Activated T-cell treated with anti-CD3 and anti-CD28 coated beads, Interleukin-2, amount 50 U/mL, for 72 hours (primary cell): ENCODE measurements around the gene FAM162A. TPM values are rescaled to one million over a fixed set of nuclear protein-coding genes. Genes with fewer than 3 reads are reported as not detected.
A peak's percentile ranks its signal among the peaks of the same experiment; 100 is the strongest.
"Not testable (repeated sequence)": the region's sequence is repeated elsewhere in the genome, so short reads cannot be mapped to it uniquely, and the experiment has no call there.

Experiments
- ATAC-seq, 2 donors: fragments of 150-1000 bp; cut with Tn5 transposase; replicated peaks in 1 of 2; 2 replicates each; pipeline ENCODE4 v1.10.0; 2021; ENCODE audit warnings: moderate library complexity in 2 of 2, mild to moderate bottlenecking in 1 of 2
- DNase-seq, 2 donors: peaks; one replicate each; pipeline ENCODE4 v3.0.0; 2021 to 2022; ENCODE audit warnings: mixed read lengths in 1 of 2
- H3K27ac Mint-ChIP-seq: one replicate; pipeline ENCODE4 v1.8.0; 2022; ENCODE audit warnings: mild to moderate bottlenecking, moderate library complexity, mixed read lengths
- H3K27me3 Mint-ChIP-seq: one replicate; pipeline ENCODE4 v1.8.0; 2022; ENCODE audit warnings: low read depth, mixed read lengths
- H3K36me3 Mint-ChIP-seq, 2 donors: one replicate each; pipeline ENCODE4 v1.8.0; 2022; ENCODE audit warnings: mixed read lengths in 2 of 2, mild to moderate bottlenecking in 1 of 2; ENCODE audit not compliant: insufficient read depth in 2 of 2
- H3K4me1 Mint-ChIP-seq: one replicate; pipeline ENCODE4 v1.8.0; 2022; ENCODE audit warnings: low read depth, mixed read lengths
- H3K4me3 Mint-ChIP-seq, 2 donors: one replicate each; pipeline ENCODE4 v1.8.0; 2022; ENCODE audit warnings: mild to moderate bottlenecking in 2 of 2, mixed read lengths in 2 of 2, moderate library complexity in 2 of 2
- H3K9me3 Mint-ChIP-seq, 2 donors: one replicate each; pipeline ENCODE4 v1.8.0; 2022; ENCODE audit warnings: mixed read lengths in 2 of 2
- total RNA-seq, 2 donors: library from RNA; stranded (reverse); gene quantifications; one replicate each; pipeline ENCODE4 v1.2.3, GENCODE V29; 2022

Gene FAM162A
- total RNA-seq, 2 donors from 2014 or later = 79.0 to 94.8 TPM

DNA sequence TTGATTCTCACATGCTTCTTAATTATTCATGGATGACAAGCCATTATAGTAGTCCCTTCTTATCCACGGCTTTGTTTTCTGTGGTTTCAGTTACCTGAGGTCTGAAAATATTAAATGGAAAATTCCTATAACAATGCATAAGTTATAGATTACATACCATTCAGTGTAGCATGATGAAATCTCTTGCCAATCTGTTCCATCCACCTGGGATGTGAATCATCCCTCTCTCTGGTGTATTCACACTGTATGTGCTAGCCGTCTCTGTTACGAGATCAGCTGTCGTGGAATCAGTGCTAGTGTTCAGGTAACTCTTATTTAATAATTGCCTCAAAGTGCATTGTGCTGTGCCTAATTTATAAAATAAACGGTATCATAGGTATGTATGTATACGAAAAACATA lies 26.7 kb downstream of the FAM162A start:
- Mint-ChIP-seq H3K27me3 (no peaks in the 10 kb centered on the region), H3K9me3 (no peaks in the 10 kb centered on the region), H3K36me3 (peaks cover 11 to 15% of the 10 kb centered on the region in 2 donors), H3K4me3 (no peak overlapping the region), H3K4me1 (peaks cover 55% of the 10 kb centered on the region), H3K27ac (peak overlapping the region; percentile 78)
- no peak for DNase-seq
- peak; percentile 64 to 65 for ATAC-seq

DNA sequence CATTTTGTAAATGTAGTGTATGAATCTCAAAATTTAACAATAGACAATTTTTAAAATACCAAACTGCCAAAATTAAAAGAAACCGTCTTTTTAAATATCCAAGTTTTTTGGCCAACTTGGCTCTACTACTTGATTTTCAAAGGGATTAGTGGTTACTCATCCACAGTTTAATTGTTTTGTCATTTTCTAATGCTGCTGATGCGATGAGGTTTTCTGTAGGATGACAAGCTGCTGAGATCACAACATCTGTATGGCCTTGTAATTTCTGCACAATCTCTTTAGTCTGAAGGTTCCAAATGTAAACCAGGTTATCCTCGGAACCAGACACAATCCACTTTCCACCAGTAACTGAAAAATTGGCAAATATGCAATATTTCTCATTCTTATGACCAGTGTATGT lies 30.4 kb downstream of the FAM162A start:
- no peak for ATAC-seq

DNA sequence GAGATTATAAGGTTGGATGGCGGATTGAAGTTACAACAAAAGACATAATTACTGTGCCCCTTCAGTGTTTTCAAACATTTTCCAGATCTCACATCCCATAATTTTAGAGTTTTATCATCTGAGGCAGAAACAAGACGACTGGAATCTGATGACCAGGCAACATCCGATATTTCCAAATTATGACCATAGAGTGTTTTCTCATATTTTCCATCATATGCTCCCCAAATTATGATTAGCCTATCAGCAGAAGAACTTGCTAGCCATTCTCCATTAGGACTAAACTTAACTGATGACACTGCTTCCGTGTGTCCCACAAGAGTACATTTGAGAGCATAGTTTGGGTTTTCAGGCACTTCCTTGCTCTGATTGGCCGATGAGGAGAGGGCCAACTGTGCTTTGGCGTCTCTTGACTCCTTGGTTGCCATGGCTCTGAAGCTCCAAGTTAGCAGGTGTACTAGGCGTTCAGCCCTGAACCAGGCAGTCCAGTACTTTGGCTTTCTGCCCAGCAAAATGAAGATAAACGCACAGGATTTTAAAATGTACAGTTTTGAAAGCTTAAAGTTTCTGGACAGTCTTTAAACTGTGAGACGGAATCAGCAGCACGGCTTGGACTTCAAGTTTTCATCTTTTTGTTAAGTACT lies 31.2 kb downstream of the FAM162A start:
- Mint-ChIP-seq H3K27me3 (no peaks in the 10 kb centered on the region), H3K36me3 (peaks cover 6 to 11% of the 10 kb centered on the region in 2 donors), H3K4me1 (peaks cover 55% of the 10 kb centered on the region), H3K4me3 (peak overlapping the region; percentile 95 to 100), H3K9me3 (no peaks in the 10 kb centered on the region), H3K27ac (peak overlapping the region; percentile 100)
- ATAC-seq (peak; percentile 51 to 60), DNase-seq (peak; percentile 56 to 59)

More for the DNA sequence above, 30.4 kb downstream of the FAM162A start:
- no peaks in the 10 kb centered on the region for H3K9me3 Mint-ChIP-seq
- H3K27ac Mint-ChIP-seq = peak overlapping the region; percentile 100
- H3K27me3 Mint-ChIP-seq = no peaks in the 10 kb centered on the region
- H3K4me3 Mint-ChIP-seq = peak overlapping the region; percentile 95 to 100
- DNase-seq = no peak
- H3K4me1 Mint-ChIP-seq = peaks cover 59% of the 10 kb centered on the region
- H3K36me3 Mint-ChIP-seq = peaks cover 6 to 14% of the 10 kb centered on the region in 2 donors

DNA sequence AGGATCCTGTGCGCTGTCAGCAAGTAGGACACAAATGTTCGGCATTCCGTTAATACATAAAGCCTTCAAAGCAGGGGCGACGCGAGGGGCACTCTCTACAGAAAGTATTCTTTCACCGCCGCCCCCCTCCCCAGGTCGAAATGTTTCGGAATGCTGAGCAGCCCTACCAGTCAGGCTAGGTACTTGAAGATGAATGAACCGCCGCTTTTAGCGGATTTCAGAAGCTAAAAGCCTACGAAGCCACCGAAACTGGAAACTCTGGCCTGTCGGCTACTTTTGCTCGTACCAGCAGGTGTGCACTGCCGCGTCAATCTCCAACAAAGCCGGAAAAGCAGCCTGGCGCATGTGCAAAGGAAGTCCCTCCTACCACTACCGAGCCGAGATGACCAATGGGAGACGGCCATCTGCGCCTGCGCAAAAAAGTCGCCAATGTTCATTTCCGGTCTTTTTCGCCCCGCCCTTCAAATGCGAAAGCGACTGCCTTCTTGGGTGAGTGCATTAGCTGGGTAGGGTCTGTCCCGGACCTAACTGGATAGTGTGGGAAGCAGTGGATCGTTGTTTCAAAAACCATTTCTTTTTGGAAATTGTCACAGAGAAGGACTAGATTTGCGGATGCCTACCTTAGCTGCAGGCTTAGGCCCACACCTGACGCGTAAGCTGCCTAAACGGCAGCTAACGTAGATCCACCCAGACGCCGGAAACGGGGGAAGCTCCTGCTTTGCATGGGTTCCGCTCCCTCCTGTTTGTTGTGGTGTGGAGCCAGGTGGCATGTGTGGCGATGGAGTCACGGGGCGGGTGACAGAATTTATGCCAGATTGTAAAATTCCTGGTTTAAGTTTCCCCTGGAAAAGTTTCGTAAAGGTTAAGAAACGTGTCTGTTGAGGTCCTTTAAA lies 32.0 kb downstream of the FAM162A start, which contains the start of gene WDR5B:
TSS of gene WDR5B (minus strand) at position 301 of the 893 bp plus-strand sequence. CDS start 534 bp downstream, outside the sequence.
- Mint-ChIP-seq H3K27ac (peak within 1 kb of the TSS; percentile 100), H3K4me1 (peaks cover 48% of the 10 kb centered on the region), H3K9me3 (no peaks in the 10 kb centered on the region), H3K4me3 (peak within 1 kb of the TSS; percentile 95 to 100), H3K36me3 (peaks cover 5 to 9% of the 10 kb centered on the region in 2 donors), H3K27me3 (no peaks in the 10 kb centered on the region)
- peak; percentile 97 for DNase-seq
- peak; percentile 92 to 93 for ATAC-seq

DNA sequence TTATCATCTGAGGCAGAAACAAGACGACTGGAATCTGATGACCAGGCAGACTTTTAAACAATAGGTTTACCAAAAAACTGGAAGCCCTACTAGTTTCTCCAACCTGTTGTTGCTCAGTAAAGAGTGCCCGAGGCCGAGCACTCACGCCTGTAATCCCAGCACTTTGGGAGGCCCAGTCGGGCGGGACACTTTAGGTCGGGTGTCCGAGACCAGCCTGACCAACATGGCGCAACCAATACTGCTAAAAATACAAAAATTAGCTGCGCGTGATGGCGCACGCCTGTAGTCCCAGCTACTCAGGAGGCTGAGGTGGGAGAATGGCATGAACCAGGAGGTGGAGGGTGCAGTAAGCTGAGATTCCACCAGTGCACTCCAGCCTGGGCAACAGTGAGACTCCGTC lies 33.0 kb downstream of the FAM162A start:
- ATAC-seq = no peak
- no peak for DNase-seq
- Mint-ChIP-seq H3K27me3 (no peaks in the 10 kb centered on the region), H3K27ac (peak overlapping the region; percentile 100), H3K9me3 (no peaks in the 10 kb centered on the region), H3K36me3 (peaks cover 5 to 9% of the 10 kb centered on the region in 2 donors), H3K4me1 (peaks cover 48% of the 10 kb centered on the region), H3K4me3 (peak overlapping the region; percentile 95 to 100)

DNA sequence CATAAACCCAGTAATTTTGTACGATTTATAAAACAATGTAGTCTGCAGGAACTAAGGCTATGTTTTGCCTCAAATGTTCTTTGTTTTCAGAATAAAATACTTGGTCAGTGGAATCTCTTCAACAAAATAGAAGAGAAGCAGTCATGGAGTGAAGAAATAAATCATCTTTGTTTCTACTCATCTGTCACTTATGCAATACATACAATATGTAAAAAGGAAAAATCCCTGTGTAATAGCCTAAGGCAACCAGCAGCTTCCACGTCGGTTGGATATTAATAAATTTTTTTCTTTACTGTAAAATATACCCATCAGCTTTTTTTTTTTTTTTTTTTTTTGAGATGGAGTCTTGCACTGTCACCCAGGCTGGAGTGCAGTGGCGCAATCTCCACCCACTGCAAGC lies 37.1 kb downstream of the FAM162A start:
- no peak for DNase-seq

DNA sequence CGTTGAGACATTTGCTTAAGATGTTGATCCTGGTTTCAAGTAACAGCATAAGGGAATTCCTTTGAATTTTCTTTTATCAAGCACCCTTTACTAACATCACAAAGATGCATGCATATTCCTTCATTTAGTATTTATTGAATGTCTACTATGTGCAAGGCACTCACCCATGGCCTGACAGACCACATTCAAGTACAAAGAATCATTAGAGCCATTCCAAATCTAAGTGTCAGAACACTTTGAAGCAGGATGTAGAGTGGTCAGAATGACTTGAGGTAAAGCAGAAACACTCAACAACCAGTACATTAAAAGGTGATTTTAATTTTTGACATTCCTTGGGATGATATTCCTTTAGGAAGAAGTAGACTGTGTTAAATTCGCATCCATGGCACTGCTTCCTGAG lies 37.9 kb downstream of the FAM162A start:
- H3K27ac Mint-ChIP-seq = no peak overlapping the region
- no peak for DNase-seq
- H3K27me3 Mint-ChIP-seq = no peaks in the 10 kb centered on the region
- ATAC-seq = no peak
- peaks cover 12% of the 10 kb centered on the region for H3K4me1 Mint-ChIP-seq
- no peaks in the 10 kb centered on the region for H3K9me3 Mint-ChIP-seq
- H3K4me3 Mint-ChIP-seq = no peak overlapping the region
- peaks cover 5 to 17% of the 10 kb centered on the region in 2 donors for H3K36me3 Mint-ChIP-seq

More for the DNA sequence above, 37.1 kb downstream of the FAM162A start:
- H3K4me3 Mint-ChIP-seq = no peak overlapping the region
- H3K9me3 Mint-ChIP-seq = no peaks in the 10 kb centered on the region
- H3K4me1 Mint-ChIP-seq = peaks cover 19% of the 10 kb centered on the region
- H3K27ac Mint-ChIP-seq = no peak overlapping the region
- no peak for ATAC-seq
- peaks cover 8 to 13% of the 10 kb centered on the region in 2 donors for H3K36me3 Mint-ChIP-seq
- H3K27me3 Mint-ChIP-seq = no peaks in the 10 kb centered on the region

DNA sequence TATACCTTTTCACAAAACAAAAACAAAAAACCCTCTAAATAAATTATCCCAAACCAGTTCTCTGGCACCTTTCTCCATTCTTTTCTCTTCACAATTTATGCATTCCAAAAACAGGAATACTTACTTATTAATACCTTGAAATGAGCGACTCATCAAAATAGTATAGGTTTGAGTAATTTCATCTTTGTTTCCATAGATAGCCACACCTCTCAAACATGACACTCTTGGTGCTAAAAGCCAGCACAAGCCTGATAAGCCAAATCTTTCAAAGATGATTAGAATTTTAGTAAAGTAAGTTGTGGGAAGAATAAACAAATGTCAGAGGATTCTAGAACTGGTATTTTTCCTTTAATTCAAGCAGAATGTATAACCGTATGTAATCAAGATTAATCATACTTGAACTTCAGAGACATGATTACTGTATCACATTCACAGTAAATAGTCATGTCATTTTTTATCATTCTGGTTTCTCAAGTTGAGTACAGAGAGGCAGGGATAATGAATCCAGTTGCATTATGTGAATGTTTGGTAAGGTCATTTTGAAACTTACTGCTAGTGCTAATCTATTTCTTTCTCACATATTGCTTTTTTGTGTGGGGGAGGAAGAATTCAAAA lies 44.0 kb downstream of the FAM162A start:
- Mint-ChIP-seq H3K9me3 (no peaks in the 10 kb centered on the region), H3K27ac (peak overlapping the region; percentile 85), H3K27me3 (no peaks in the 10 kb centered on the region), H3K4me3 (peak overlapping the region; percentile 9 to 67), H3K4me1 (peaks cover 19% of the 10 kb centered on the region), H3K36me3 (peaks cover 16 to 49% of the 10 kb centered on the region in 2 donors)
- ATAC-seq = peak; percentile 93 to 94
- DNase-seq = no peak

DNA sequence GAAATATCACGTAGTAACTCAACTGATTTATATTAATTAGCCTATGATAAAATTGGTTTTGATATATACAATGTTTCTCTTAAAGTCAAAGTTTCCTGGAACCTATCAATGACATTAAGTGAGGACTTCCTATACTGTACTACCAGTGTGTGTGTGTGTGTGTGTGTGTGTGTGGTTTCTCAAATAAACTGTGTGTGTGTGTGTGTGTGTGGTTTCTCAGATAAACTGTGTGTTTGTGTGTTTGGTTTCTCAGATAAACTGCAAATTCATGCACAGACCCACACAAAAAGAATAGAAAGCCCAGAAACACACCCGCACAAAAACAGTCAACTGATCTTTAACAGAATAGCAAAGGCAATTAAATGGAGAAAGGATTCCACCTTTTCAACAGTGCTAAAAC lies 46.4 kb downstream of the FAM162A start:
- ATAC-seq = no peak
- DNase-seq = no peak
- no peak overlapping the region for H3K27ac Mint-ChIP-seq
- H3K4me1 Mint-ChIP-seq = peaks cover 19% of the 10 kb centered on the region
- peaks cover 13 to 55% of the 10 kb centered on the region in 2 donors for H3K36me3 Mint-ChIP-seq
- peaks cover 0 to 2% of the 10 kb centered on the region in 2 donors for H3K9me3 Mint-ChIP-seq
- H3K4me3 Mint-ChIP-seq = no peak overlapping the region
- H3K27me3 Mint-ChIP-seq = no peaks in the 10 kb centered on the region

DNA sequence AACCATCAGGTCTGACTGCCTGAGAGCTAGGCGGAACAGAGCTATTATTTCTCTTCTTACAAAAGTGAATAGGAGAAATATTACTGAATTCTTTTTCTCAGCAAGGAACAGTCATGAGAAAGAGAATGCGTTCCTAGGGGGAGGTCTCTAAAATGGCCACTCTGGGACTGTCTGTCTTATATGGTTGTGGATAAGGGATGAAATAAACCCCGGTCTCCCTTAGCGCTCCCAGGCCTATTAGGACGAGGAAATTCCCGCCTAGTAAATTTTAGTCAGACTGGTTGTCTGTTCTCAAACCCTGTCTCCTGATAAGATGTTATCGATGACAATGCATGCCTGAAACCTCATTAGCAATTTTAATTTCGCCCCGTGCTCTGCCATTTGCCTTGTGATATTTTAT lies 52.0 kb downstream of the FAM162A start:
- Mint-ChIP-seq H3K27ac (no peak overlapping the region), H3K9me3 (peaks cover 4 to 5% of the 10 kb centered on the region in 2 donors), H3K4me3 (no peak overlapping the region), H3K4me1 (no peaks in the 10 kb centered on the region), H3K27me3 (no peaks in the 10 kb centered on the region), H3K36me3 (peaks cover 12 to 56% of the 10 kb centered on the region in 2 donors)
- ATAC-seq (no peak), DNase-seq (no peak)

DNA sequence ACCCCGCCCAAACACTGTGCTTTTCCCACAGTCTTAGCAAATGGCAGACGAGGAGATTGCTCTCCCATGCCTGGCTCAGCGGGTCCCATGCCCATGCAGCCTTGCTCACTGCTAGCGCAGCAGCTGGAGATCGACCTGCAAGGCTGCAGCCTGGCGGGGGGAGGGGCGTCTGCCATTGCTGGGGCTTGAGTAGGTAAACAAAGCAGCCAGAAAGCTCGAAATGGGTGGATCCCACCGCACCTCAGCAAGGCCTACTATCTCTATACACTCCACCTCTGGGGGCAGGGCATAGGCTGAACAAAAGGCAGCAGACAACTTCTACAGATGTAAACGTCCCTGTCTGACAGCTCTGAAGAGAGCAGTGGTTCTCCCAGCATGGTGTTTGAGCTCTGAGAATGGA lies 59.1 kb downstream of the FAM162A start:
- no peak for DNase-seq
- Mint-ChIP-seq H3K27me3 (no peaks in the 10 kb centered on the region), H3K27ac (no peak overlapping the region), H3K4me1 (peaks cover 7% of the 10 kb centered on the region), H3K4me3 (no peak overlapping the region), H3K9me3 (peaks cover 2 to 3% of the 10 kb centered on the region in 2 donors), H3K36me3 (peaks cover 26 to 66% of the 10 kb centered on the region in 2 donors)
- ATAC-seq = no peak

DNA sequence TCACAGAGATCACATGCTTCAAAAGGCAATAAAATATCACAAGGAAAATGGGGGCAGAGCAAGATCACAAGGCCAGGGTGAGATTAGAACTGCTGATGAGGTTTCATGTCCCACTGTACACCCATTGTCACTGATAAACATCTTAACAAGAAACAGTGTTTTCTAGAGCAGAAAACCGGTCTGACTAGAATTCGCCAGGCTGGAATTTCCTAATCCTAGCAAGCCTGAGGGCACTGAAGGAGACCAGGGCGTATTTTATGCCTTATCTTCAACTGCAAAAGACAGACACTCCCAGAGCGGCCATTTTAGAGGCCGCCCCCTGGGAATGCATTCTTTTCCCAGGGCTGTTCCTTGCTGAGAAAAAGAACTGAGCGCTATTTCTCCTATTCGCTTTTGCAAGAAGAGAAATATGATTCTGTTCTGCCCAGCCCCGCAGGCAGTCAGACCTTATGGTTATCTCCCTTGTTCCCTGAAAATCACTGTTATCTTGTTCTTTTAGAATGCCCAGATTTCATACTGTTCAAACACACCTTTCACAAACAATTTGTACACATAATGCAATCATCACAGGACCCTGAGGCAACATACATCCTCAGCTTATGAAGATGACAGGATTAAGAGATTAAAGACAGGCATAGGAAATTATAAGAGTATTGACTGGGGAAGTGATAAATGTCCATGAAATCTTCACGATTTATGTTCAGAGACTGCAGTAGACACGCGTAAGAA lies 59.9 kb downstream of the FAM162A start:
- H3K4me3 Mint-ChIP-seq, H3K27me3 Mint-ChIP-seq, ATAC-seq, H3K4me1 Mint-ChIP-seq, DNase-seq, H3K9me3 Mint-ChIP-seq, H3K27ac Mint-ChIP-seq: not testable (repeated sequence)
- H3K36me3 Mint-ChIP-seq = peaks cover 31 to 65% of the 10 kb centered on the region in 2 donors
